CD4-positive, CD25-positive, alpha-beta regulatory T cell (primary cell): ENCODE data around the gene NEK8. TPM values are rescaled to one million over a fixed set of nuclear protein-coding genes. Genes with fewer than 3 reads are reported as not detected.
A peak's percentile ranks its signal among the peaks of the same experiment; 100 is the strongest.

Experiments
- ATAC-seq, 2 donors: fragments of 150-1000 bp; cut with Tn5 transposase; one replicate each; pipeline ENCODE4 v1.10.0; 2021; ENCODE audit warnings: low read depth in 2 of 2, moderate number of reproducible peaks in 2 of 2, moderate library complexity in 1 of 2
- DNase-seq, 3 donors: peaks; one replicate each; pipeline versions ENCODE4 v3.0.0 to v3.0.0-alpha.2; 2012 to 2022; ENCODE audit warnings: mixed read lengths in 1 of 3
- H3K27ac ChIP-seq: one replicate; pipeline ENCODE4 v1.7.0; 2013; ENCODE audit warnings: mild to moderate bottlenecking, low read length; ENCODE audit not compliant: insufficient read depth, poor library complexity, severe bottlenecking
- H3K27me3 ChIP-seq: one replicate; pipeline ENCODE4 v1.7.0; 2013; ENCODE audit warnings: low read length; ENCODE audit not compliant: control insufficient read depth, insufficient read depth
- H3K36me3 ChIP-seq: one replicate; pipeline ENCODE4 v1.7.0; 2013; ENCODE audit warnings: mild to moderate bottlenecking, low read length, moderate library complexity; ENCODE audit not compliant: control insufficient read depth, insufficient read depth
- H3K4me1 ChIP-seq: 2 replicates; pipeline ENCODE4 v1.7.0; 2013; ENCODE audit warnings: mild to moderate bottlenecking, low read length; ENCODE audit not compliant: insufficient read depth, control insufficient read depth, poor library complexity, severe bottlenecking
- H3K4me3 ChIP-seq: one replicate; pipeline ENCODE4 v1.7.0; 2013; ENCODE audit warnings: low read depth, mild to moderate bottlenecking, low read length, moderate library complexity
- H3K9me3 ChIP-seq, 2 experiments: 1 replicate in 1 of 2; 2 replicates in 1 of 2; pipeline ENCODE4 v1.7.0; 2013; ENCODE audit warnings: low read length in 2 of 2, mild to moderate bottlenecking in 1 of 2, moderate library complexity in 1 of 2; ENCODE audit not compliant: control insufficient read depth in 2 of 2
- H3K27ac Mint-ChIP-seq, 3 donors: one replicate each; pipeline ENCODE4 v1.8.0; 2020 to 2022; ENCODE audit warnings: mild to moderate bottlenecking in 3 of 3, mixed read lengths in 3 of 3, moderate library complexity in 2 of 3
- H3K27me3 Mint-ChIP-seq: one replicate; pipeline ENCODE4 v1.8.0; 2022; ENCODE audit warnings: mild to moderate bottlenecking, mixed read lengths
- H3K36me3 Mint-ChIP-seq: one replicate; pipeline ENCODE4 v1.8.0; 2020; ENCODE audit warnings: mixed read lengths
- H3K4me1 Mint-ChIP-seq, 4 donors: one replicate each; pipeline ENCODE4 v1.8.0; 2020 to 2022; ENCODE audit warnings: mixed read lengths in 4 of 4, mild to moderate bottlenecking in 1 of 4
- H3K4me3 Mint-ChIP-seq, 4 donors: one replicate each; pipeline ENCODE4 v1.8.0; 2020 to 2022; ENCODE audit warnings: mild to moderate bottlenecking in 4 of 4, mixed read lengths in 4 of 4, moderate library complexity in 3 of 4
- H3K9me3 Mint-ChIP-seq, 7 donors: one replicate each; pipeline ENCODE4 v1.8.0; 2020 to 2022; ENCODE audit warnings: mixed read lengths in 7 of 7, mild to moderate bottlenecking in 3 of 7, moderate library complexity in 2 of 7
- polyA plus RNA-seq, 4 donors: library from polyadenylated mRNA; unstranded; fragments of 300-500 nt; fragmentation: Illumina TruSeq; gene quantifications; one replicate each; pipeline ENCODE4 v1.2.3, GENCODE V29; 2021
- total RNA-seq: library from RNA; stranded (reverse); gene quantifications from one replicate; pipeline ENCODE4 v1.2.3, GENCODE V29; 2022

NEK8 gene
- total and polyA plus RNA-seq, 5 donors from 2014 or later, result 1.8 to 7.5 (median 2.1) TPM

DNA sequence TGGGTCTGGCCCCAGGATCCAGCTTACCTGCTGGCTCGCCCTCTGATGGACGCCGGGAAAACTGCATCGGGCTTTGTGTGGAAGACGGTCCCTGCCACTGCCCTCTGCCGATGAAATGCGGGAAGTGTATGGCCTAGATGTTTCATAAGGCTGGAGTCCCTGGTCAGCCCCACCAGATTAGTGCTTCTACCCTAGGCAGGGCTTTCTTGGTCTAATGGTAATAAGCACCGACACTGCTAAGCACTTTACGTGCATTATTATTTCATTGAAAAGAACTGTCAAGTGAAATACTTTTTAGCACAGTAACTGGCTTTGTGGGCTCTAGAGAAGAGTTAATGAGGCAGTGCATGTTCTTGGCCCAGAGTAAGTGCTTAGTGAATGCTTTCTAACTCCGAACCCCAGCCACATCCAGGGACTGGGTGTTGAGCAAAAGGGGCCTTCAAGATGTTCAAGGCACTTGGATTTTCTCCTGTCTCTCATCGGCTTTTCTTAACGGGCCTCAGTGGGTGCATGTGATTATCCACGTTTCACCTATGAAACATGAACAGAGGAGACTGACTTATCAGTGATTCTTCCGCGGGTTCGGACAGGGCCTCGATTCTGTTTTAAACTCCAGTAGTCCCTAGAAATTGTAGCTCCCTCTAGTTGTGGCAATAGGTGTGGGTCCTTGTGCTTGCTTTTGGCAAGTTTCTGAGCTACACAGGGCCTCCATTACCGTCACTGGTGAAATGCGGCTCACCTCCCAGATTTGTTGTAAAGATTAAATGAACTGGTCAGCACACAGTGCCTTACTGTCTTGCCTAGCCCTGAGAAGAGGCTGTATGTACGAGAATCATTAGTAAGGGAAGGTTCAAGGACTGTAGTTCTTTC, 21.8 kb downstream of the NEK8 start:
- DNase-seq (peak; percentile 83 to 90 (median 85)), ATAC-seq (peak; percentile 90 to 92)
- Histone ChIP-seq H3K4me1 (peaks cover 17% of the 10 kb centered on the region), H3K4me3 (no peak overlapping the region), H3K9me3 (no peaks in the 10 kb centered on the region), H3K27ac (peak overlapping the region; percentile 28), H3K27me3 (no peaks in the 10 kb centered on the region), H3K36me3 (peaks cover 14% of the 10 kb centered on the region)
- Mint-ChIP-seq H3K27ac (peak overlapping the region in 1 of 3 donors; percentile 52), H3K4me1 (peaks cover 0 to 32% (median 4%) of the 10 kb centered on the region in 4 donors), H3K9me3 (no peaks in the 10 kb centered on the region), H3K4me3 (peak overlapping the region in 2 of 4 donors; percentile 67 to 88), H3K27me3 (no peaks in the 10 kb centered on the region), H3K36me3 (no peaks in the 10 kb centered on the region)

GRCh38 chr17:28751600-28752366, 23.2 kb downstream of the NEK8 start:
- ATAC-seq (no peak), DNase-seq (no peak)
- Histone ChIP-seq H3K27ac (no peak overlapping the region), H3K27me3 (no peaks in the 10 kb centered on the region), H3K36me3 (peaks cover 15% of the 10 kb centered on the region), H3K4me1 (peaks cover 5% of the 10 kb centered on the region), H3K4me3 (no peak overlapping the region), H3K9me3 (no peaks in the 10 kb centered on the region)
- Mint-ChIP-seq H3K4me1 (peaks cover 0 to 20% (median 4%) of the 10 kb centered on the region in 4 donors), H3K9me3 (no peaks in the 10 kb centered on the region), H3K27me3 (no peaks in the 10 kb centered on the region), H3K27ac (no peak overlapping the region), H3K36me3 (no peaks in the 10 kb centered on the region), H3K4me3 (no peak overlapping the region)

DNA sequence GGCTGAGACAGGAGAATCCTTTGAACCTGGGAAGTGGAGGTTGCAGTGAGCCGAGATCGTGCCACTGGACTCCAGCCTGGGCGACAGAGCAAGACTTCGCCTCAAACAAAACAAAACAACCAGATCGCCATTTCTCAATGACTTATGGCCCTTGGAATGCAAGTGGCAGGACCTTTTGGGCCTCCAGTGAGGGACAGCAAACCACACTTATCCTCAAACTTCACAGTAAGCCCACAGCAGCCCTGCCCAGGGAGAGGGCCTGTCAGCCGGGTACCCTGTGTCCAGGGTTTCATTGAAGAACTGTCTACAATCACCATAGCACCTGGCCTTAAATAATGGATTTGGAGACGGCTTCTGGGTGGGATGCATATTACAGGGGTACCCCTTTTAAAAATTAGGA, 26.9 kb downstream of the NEK8 start:
- H3K36me3 Mint-ChIP-seq, result peaks cover 15% of the 10 kb centered on the region
- H3K9me3 Mint-ChIP-seq, result no peaks in the 10 kb centered on the region
- H3K4me1 Mint-ChIP-seq, result peaks cover 0 to 4% (median under 1%) of the 10 kb centered on the region in 4 donors
- no peak overlapping the region for H3K4me3 Mint-ChIP-seq
- ATAC-seq (no peak), DNase-seq (no peak)
- Histone ChIP-seq H3K4me3 (no peak overlapping the region), H3K27ac (no peak overlapping the region), H3K27me3 (no peaks in the 10 kb centered on the region), H3K9me3 (no peaks in the 10 kb centered on the region), H3K36me3 (peaks cover 33% of the 10 kb centered on the region), H3K4me1 (no peaks in the 10 kb centered on the region)
- H3K27ac Mint-ChIP-seq, result no peak overlapping the region
- H3K27me3 Mint-ChIP-seq, result no peaks in the 10 kb centered on the region

DNA sequence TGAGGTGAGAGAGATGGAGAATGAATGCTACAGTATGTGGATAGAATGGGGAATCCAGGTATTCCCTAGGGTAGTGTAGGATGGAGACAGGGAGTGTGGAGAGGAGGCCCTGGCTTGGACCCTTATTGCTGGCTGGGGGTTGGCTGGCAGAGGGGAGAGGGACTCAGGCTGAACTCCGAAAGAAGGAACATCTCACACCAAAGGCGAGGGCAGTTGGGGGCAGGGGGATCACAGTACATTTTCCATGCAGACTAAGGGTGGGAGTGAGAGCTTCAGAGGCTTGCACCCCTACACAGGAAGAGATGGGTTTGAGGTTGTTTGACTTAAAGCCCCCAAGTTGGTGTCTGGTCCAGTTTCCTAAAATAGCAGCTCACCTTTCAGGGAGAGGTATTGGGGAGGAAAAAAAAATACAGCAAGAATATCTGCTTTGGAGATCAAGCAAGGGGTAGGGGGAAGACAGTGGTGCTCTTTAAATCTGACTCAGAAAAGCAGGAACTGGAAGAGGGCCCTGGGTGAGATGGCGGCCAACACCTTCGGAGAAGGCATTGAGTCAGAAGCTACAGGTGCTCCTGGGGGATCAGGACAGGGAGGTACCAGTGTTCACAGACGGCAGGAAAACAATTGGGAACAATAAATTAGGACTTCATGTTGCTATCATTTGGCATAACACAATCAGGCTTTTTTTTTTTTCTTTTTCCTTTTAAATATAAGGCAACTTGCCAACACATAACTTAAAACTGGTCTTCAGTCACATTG, 27.6 kb downstream of the NEK8 start:
- no peak overlapping the region for H3K4me3 Mint-ChIP-seq
- no peaks in the 10 kb centered on the region for H3K9me3 ChIP-seq
- H3K27me3 Mint-ChIP-seq, result no peaks in the 10 kb centered on the region
- peaks cover 15% of the 10 kb centered on the region for H3K36me3 Mint-ChIP-seq
- peaks cover 38% of the 10 kb centered on the region for H3K36me3 ChIP-seq
- H3K27ac ChIP-seq, result no peak overlapping the region
- H3K4me1 Mint-ChIP-seq, result peaks cover 0 to 4% (median 1%) of the 10 kb centered on the region in 4 donors
- H3K4me1 ChIP-seq, result no peaks in the 10 kb centered on the region
- no peak overlapping the region for H3K4me3 ChIP-seq
- no peak for ATAC-seq
- peak overlapping the region in 2 of 3 donors; percentile 18 to 30 for H3K27ac Mint-ChIP-seq
- DNase-seq, result no peak
- H3K27me3 ChIP-seq, result no peaks in the 10 kb centered on the region
- H3K9me3 Mint-ChIP-seq, result no peaks in the 10 kb centered on the region

GRCh38 chr17:28758411-28759121, 30.0 kb downstream of the NEK8 start:
- no peaks in the 10 kb centered on the region for H3K9me3 ChIP-seq
- H3K36me3 Mint-ChIP-seq, result peaks cover 15% of the 10 kb centered on the region
- H3K36me3 ChIP-seq, result peaks cover 40% of the 10 kb centered on the region
- ATAC-seq (no peak), DNase-seq (no peak)
- H3K27ac Mint-ChIP-seq, result peak overlapping the region in 1 of 3 donors; percentile 62
- no peak overlapping the region for H3K27ac ChIP-seq
- H3K4me1 Mint-ChIP-seq, result peaks cover under 1 to 4% (median 3%) of the 10 kb centered on the region in 4 donors
- H3K27me3 ChIP-seq, result no peaks in the 10 kb centered on the region
- no peak overlapping the region for H3K4me3 Mint-ChIP-seq
- H3K9me3 Mint-ChIP-seq, result no peaks in the 10 kb centered on the region
- no peak overlapping the region for H3K4me3 ChIP-seq
- no peaks in the 10 kb centered on the region for H3K4me1 ChIP-seq
- H3K27me3 Mint-ChIP-seq, result no peaks in the 10 kb centered on the region

DNA sequence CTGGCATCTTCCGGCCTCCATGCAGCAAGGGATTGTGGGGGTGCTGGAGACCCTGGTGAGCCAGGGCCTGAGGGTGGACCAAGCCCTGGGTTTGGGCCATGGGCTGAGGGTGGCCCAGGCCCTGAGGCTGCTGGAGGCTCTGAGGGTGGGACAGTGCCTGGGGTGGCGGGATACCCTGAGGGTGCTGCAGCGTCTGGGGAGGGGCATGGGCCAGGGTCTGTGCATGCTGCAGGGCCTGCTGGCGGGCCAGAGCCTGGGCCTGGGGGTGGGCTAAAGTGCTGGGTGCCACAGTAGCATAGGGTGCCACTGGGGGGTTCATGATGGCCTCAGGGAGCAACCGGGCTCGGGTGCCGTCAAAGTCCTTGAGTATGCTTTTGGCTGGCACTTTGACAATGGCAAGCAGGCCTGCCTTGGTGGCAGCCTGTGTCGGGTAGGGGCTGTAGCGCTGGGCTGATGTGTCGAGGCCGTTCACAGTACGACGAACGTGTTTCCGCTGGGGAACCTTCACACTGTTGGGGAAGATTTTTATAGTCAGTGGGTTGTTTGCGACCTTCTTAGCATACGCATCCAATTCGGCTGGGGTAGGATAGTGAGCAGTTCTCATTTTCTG, 30.8 kb downstream of the NEK8 start:
- ATAC-seq (no peak), DNase-seq (no peak)
- no peak overlapping the region for H3K4me3 ChIP-seq
- H3K9me3 ChIP-seq, result no peaks in the 10 kb centered on the region
- H3K36me3 ChIP-seq, result peaks cover 40% of the 10 kb centered on the region
- H3K27me3 Mint-ChIP-seq, result no peaks in the 10 kb centered on the region
- peaks cover 15% of the 10 kb centered on the region for H3K36me3 Mint-ChIP-seq
- no peak overlapping the region for H3K4me3 Mint-ChIP-seq
- peak overlapping the region in 1 of 3 donors; percentile 62 for H3K27ac Mint-ChIP-seq
- peaks cover 4 to 8% (median 6%) of the 10 kb centered on the region in 4 donors for H3K4me1 Mint-ChIP-seq
- no peaks in the 10 kb centered on the region for H3K4me1 ChIP-seq
- no peaks in the 10 kb centered on the region for H3K27me3 ChIP-seq
- H3K9me3 Mint-ChIP-seq, result no peaks in the 10 kb centered on the region
- H3K27ac ChIP-seq, result no peak overlapping the region
